Measurements from ENCODE around the gene ARSB.

Gene ARSB

DNA sequence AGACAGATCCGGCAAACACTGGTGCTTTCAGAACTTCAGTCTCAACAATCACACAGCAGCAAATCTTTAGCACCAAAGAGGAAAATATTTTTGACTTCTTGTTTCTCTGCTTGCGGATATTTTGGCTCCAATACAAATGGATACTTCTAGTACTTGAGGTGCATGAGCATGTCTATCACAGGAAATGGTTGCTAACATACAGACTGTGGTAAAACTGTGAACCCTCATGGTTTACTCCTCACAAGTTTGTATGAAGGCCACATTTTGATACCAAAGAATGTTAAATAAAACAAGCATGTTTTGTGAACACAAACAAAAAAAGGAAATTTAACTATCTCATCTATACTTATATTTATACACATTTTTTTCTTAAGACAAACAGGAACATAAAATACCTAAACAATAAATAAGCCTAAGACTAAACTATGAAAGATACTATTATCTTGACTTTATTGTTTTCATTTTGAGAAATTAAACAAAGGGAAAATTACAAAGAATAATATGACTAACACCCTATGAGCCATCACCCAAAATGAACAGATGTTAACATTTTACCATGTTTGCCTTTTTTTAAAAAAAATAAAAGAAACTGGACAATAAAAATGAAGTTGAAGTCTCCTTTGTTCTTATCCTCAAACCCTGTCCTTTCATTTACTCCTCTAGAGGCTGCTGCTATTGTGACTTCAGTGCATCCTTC, 201.5 kb downstream of the ARSB start:
- Histone ChIP-seq H3K36me3 (replicated peaks; ENCODE audit: low read depth, low read length) (no peaks in the 10 kb centered on the region), H3K9me3 (ENCODE audit: insufficient read depth, low read length) (no peaks in the 10 kb centered on the region), H3K79me2 (ENCODE audit: low read length) (no peaks in the 10 kb centered on the region), H3K4me3 (ENCODE audit: low read length) (no peak overlapping the region), H2AFZ (ENCODE audit: low read depth, low read length) (no peak overlapping the region), H3K4me2 (ENCODE audit: low read length) (no peak overlapping the region), H3K27ac (ENCODE audit: low read length) (no peak overlapping the region), H3K9ac (ENCODE audit: low read length) (no peak overlapping the region), H4K20me1 (ENCODE audit: insufficient read depth, low read length) (no peaks in the 10 kb centered on the region), H3K27me3 (ENCODE audit: low read depth, low read length) (no peaks in the 10 kb centered on the region), H3K4me1 (ENCODE audit: low read length) (peaks cover 4% of the 10 kb centered on the region; the same call in 1 of the 2 replicates)
- no peak for TF ChIP-seq EZH2phosphoT487 (IDR thresholded peaks at IDR 0.05; ENCODE audit: low read depth)
- TF ChIP-seq, protein P1, sequence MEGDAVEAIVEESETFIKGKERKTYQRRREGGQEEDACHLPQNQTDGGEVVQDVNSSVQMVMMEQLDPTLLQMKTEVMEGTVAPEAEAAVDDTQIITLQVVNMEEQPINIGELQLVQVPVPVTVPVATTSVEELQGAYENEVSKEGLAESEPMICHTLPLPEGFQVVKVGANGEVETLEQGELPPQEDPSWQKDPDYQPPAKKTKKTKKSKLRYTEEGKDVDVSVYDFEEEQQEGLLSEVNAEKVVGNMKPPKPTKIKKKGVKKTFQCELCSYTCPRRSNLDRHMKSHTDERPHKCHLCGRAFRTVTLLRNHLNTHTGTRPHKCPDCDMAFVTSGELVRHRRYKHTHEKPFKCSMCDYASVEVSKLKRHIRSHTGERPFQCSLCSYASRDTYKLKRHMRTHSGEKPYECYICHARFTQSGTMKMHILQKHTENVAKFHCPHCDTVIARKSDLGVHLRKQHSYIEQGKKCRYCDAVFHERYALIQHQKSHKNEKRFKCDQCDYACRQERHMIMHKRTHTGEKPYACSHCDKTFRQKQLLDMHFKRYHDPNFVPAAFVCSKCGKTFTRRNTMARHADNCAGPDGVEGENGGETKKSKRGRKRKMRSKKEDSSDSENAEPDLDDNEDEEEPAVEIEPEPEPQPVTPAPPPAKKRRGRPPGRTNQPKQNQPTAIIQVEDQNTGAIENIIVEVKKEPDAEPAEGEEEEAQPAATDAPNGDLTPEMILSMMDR (IDR thresholded peaks at IDR 0.05; ENCODE audit: low read depth, low read length) = no peak

DNA sequence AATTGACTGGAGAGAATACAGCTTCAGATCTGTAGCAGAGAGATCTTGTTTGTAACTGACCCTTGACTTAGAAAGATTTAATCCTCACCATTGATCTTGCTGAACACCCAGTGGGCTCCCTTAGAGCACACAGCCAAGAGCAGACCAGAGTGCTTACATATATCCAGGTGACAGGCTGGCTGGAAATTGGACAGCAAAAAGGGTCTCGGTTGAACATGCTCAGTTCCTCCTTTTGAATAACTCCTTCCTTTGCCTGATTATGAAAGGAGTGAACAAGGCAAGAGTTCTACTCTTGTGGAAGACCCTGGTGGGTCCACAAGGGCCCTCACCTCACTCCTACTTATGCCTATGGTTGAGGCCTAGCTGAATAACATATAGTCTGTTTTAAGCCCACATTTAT, 202.4 kb downstream of the ARSB start:
- Histone ChIP-seq H3K36me3 (replicated peaks; ENCODE audit: low read depth, low read length) (no peaks in the 10 kb centered on the region), H3K27me3 (ENCODE audit: low read depth, low read length) (no peaks in the 10 kb centered on the region), H2AFZ (ENCODE audit: low read depth, low read length) (no peak overlapping the region), H4K20me1 (ENCODE audit: insufficient read depth, low read length) (no peaks in the 10 kb centered on the region), H3K9me3 (ENCODE audit: insufficient read depth, low read length) (no peaks in the 10 kb centered on the region), H3K4me2 (ENCODE audit: low read length) (no peak overlapping the region), H3K27ac (ENCODE audit: low read length) (no peak overlapping the region), H3K9ac (ENCODE audit: low read length) (no peak overlapping the region), H3K79me2 (ENCODE audit: low read length) (no peaks in the 10 kb centered on the region), H3K4me3 (ENCODE audit: low read length) (no peak overlapping the region), H3K4me1 (ENCODE audit: low read length) (peaks cover 4% of the 10 kb centered on the region; the same call in 1 of the 2 replicates)
- TF ChIP-seq EZH2phosphoT487 (IDR thresholded peaks at IDR 0.05; ENCODE audit: low read depth) = no peak
- TF ChIP-seq, protein P1 (IDR thresholded peaks at IDR 0.05; ENCODE audit: low read depth, low read length) = no peak

DNA sequence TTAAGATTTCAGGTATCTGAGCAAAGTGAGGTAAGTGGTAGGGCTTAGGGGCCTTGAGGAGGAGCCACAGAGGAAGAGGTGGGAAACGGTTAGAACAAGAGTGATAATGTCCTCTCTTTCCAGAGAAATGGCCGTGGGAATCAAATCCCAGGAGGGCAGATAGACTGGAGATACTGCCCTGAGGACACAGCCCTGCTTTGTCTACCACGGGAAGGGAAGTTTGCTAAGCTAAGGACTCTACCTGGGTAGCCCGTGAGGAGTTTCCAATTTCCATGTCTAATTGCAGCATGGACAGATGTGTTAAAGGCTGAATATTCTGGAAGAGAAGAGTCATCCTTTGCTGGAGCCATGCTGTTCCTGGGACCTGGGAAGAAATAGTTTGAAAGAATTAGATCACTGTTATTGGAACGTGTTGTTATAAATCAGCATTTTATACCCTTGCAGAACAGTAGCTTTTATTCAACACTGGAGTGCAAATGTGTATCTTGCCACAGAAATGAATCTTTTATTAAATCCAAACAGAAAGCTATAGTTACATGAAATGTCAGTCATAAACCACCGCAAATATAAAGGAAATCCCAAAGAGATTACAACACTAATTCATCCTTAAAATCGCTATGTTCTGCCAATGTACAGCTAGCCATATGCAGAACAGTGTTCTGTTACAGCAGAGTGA, 203.4 kb downstream of the ARSB start:
- no peaks in the 10 kb centered on the region for H3K36me3 ChIP-seq (replicated peaks; ENCODE audit: low read depth, low read length)
- no peaks in the 10 kb centered on the region for H3K9me3 ChIP-seq (ENCODE audit: insufficient read depth, low read length)
- no peaks in the 10 kb centered on the region for H3K27me3 ChIP-seq (ENCODE audit: low read depth, low read length)
- no peaks in the 10 kb centered on the region for H3K79me2 ChIP-seq (ENCODE audit: low read length)
- H3K4me3 ChIP-seq (ENCODE audit: low read length) = no peak overlapping the region
- H2AFZ ChIP-seq (ENCODE audit: low read depth, low read length) = no peak overlapping the region
- peaks cover 4% of the 10 kb centered on the region; the same call in 1 of the 2 replicates for H3K4me1 ChIP-seq (ENCODE audit: low read length)
- H3K9ac ChIP-seq (ENCODE audit: low read length) = no peak overlapping the region
- TF ChIP-seq, protein P1 (IDR thresholded peaks at IDR 0.05; ENCODE audit: low read depth, low read length) = no peak
- TF ChIP-seq EZH2phosphoT487 (IDR thresholded peaks at IDR 0.05; ENCODE audit: low read depth) = no peak
- no peaks in the 10 kb centered on the region for H4K20me1 ChIP-seq (ENCODE audit: insufficient read depth, low read length)
- H3K4me2 ChIP-seq (ENCODE audit: low read length) = no peak overlapping the region
- H3K27ac ChIP-seq (ENCODE audit: low read length) = no peak overlapping the region

GRCh38 chr5:78779771-78780616, 205.1 kb downstream of the ARSB start:
- H3K36me3 ChIP-seq (replicated peaks; ENCODE audit: low read depth, low read length) = no peaks in the 10 kb centered on the region
- no peak for TF ChIP-seq EZH2phosphoT487 (IDR thresholded peaks at IDR 0.05; ENCODE audit: low read depth)
- TF ChIP-seq, protein P1 (IDR thresholded peaks at IDR 0.05; ENCODE audit: low read depth, low read length) = no peak
- no peak overlapping the region for H3K9ac ChIP-seq (ENCODE audit: low read length)
- no peak overlapping the region for H3K27ac ChIP-seq (ENCODE audit: low read length)
- H3K4me2 ChIP-seq (ENCODE audit: low read length) = no peak overlapping the region
- no peaks in the 10 kb centered on the region for H3K9me3 ChIP-seq (ENCODE audit: insufficient read depth, low read length)
- no peak overlapping the region for H2AFZ ChIP-seq (ENCODE audit: low read depth, low read length)
- H3K4me3 ChIP-seq (ENCODE audit: low read length) = no peak overlapping the region
- H3K27me3 ChIP-seq (ENCODE audit: low read depth, low read length) = no peaks in the 10 kb centered on the region
- no peaks in the 10 kb centered on the region for H3K79me2 ChIP-seq (ENCODE audit: low read length)
- H3K4me1 ChIP-seq (ENCODE audit: low read length) = peaks cover 4% of the 10 kb centered on the region; the same call in 1 of the 2 replicates
- no peaks in the 10 kb centered on the region for H4K20me1 ChIP-seq (ENCODE audit: insufficient read depth, low read length)
